Measurements from ENCODE around the gene POLR2E. TPM values are rescaled to one million over a fixed set of nuclear protein-coding genes. Genes with fewer than 3 reads are reported as not detected.

Gene POLR2E
- total and polyA plus RNA-seq, 9 of the 15 experiments (the other 6 are each of a cell fraction or from before 2014, with no cell fraction given): 3.4 to 413 (median 244) TPM

- TF ChIP-seq ZBTB11 (CRISPR knock-in tag; IDR thresholded peaks at IDR 0.05) (no peak), ZNF224 (CRISPR knock-in tag; IDR thresholded peaks at IDR 0.05) (no peak), ZNF347 (CRISPR knock-in tag; IDR thresholded peaks at IDR 0.05; ENCODE audit: low read depth) (no peak), ZNF311 (CRISPR knock-in tag; IDR thresholded peaks at IDR 0.05) (no peak), HNRNPH1 (optimal IDR thresholded peaks at IDR 0.05; ENCODE audit: low read depth, low read length) (no peak), ZFP91 (CRISPR knock-in tag; IDR thresholded peaks at IDR 0.05) (no peak), PRDM10 (IDR thresholded peaks at IDR 0.05; ENCODE audit: partially characterized antibody) (no peak), NKRF (IDR thresholded peaks at IDR 0.05; ENCODE audit: borderline replicate concordance) (peak; percentile 47), BDP1 (IDR thresholded peaks at IDR 0.05; ENCODE audit: insufficient read depth, insufficient read length) (no peak), C11orf30 (IDR thresholded peaks at IDR 0.05; ENCODE audit: low read depth) (no peak), PRMT5 (CRISPR knock-in tag; IDR thresholded peaks at IDR 0.05) (no peak), JUND (IDR thresholded peaks at IDR 0.05; ENCODE audit: borderline replicate concordance, low read depth, low read length) (peak; percentile 50), JUND (tag; IDR thresholded peaks at IDR 0.05; ENCODE audit: borderline replicate concordance, low read depth, low read length) (peak; percentile 62; the same call in 2 of the 3 replicates)
Measured at GRCh38 chr19:1040476-1041271, 54.5 kb downstream of the POLR2E start (continued).

All from K562 (cell line).